Glomerular visceral epithelial cell (primary cell): ENCODE results near the gene CHRNB1.
A peak's percentile ranks its signal among the peaks of the same experiment; 100 is the strongest.
"Not testable (repeated sequence)": the region's sequence is repeated elsewhere in the genome, so short reads cannot be mapped to it uniquely, and the experiment has no call there.

ENCODE experiments used
- DNase-seq: peaks from one replicate; pipeline ENCODE4 v3.0.0-alpha.2; 2016; ENCODE audit errors: extremely low spot score

The CHRNB1 gene

GRCh38 chr17:7467498-7467897 lies 22.6 kb downstream of the CHRNB1 start:
- DNase-seq, result no peak

- no peak for DNase-seq
Observed at GRCh38 chr17:7468290-7468689, 23.4 kb downstream of the CHRNB1 start.

GRCh38 chr17:7468804-7469389 lies 24.0 kb downstream of the CHRNB1 start:
- DNase-seq, result no peak

GRCh38 chr17:7469843-7470242 lies 25.0 kb downstream of the CHRNB1 start:
- DNase-seq, result not testable (repeated sequence)

- not testable (repeated sequence) for DNase-seq
Observed at GRCh38 chr17:7470457-7470973, 25.7 kb downstream of the CHRNB1 start.

GRCh38 chr17:7471729-7472128 lies 26.9 kb downstream of the CHRNB1 start:
- DNase-seq, result no peak

GRCh38 chr17:7474767-7475166 lies 29.9 kb downstream of the CHRNB1 start:
- not testable (repeated sequence) for DNase-seq

- DNase-seq, result no peak
Observed at GRCh38 chr17:7475764-7476422, 31.0 kb downstream of the CHRNB1 start.

- peak; percentile 68 for DNase-seq
Observed at GRCh38 chr17:7476494-7476893, 31.6 kb downstream of the CHRNB1 start.

- no peak for DNase-seq
Observed at GRCh38 chr17:7476951-7477350, 32.1 kb downstream of the CHRNB1 start.

GRCh38 chr17:7477392-7478275 lies 32.8 kb downstream of the CHRNB1 start:
- DNase-seq, result peak; percentile 82

- peak; percentile 48 for DNase-seq
Observed at GRCh38 chr17:7478276-7479212, 33.7 kb downstream of the CHRNB1 start.

- peak; percentile 61 for DNase-seq
Observed at GRCh38 chr17:7479213-7480088, 34.6 kb downstream of the CHRNB1 start, which contains the start of gene ZBTB4. Gene ZBTB4 (minus strand): TSS chr17:7479631. CDS start chr17:7466801, 12,830 bp downstream.

- DNase-seq, result no peak
Observed at GRCh38 chr17:7480089-7480384, 35.2 kb downstream of the CHRNB1 start.

GRCh38 chr17:7481275-7481674 lies 36.4 kb downstream of the CHRNB1 start, which contains the start of gene SLC35G6:
Gene SLC35G6 (plus strand): TSS chr17:7481446. CDS start chr17:7481517, 71 bp downstream.
- not testable (repeated sequence) for DNase-seq

GRCh38 chr17:7481842-7482741 lies 37.2 kb downstream of the CHRNB1 start:
- not testable (repeated sequence) for DNase-seq

GRCh38 chr17:7482742-7483088 lies 37.9 kb downstream of the CHRNB1 start:
- not testable (repeated sequence) for DNase-seq

GRCh38 chr17:7483255-7484066 lies 38.6 kb downstream of the CHRNB1 start:
- DNase-seq, result peak; percentile 95
